ENCODE results near the gene RPS8.
"Not testable (repeated sequence)": the region's sequence is repeated elsewhere in the genome, so short reads cannot be mapped to it uniquely, and the experiment has no call there.

The RPS8 gene

DNA sequence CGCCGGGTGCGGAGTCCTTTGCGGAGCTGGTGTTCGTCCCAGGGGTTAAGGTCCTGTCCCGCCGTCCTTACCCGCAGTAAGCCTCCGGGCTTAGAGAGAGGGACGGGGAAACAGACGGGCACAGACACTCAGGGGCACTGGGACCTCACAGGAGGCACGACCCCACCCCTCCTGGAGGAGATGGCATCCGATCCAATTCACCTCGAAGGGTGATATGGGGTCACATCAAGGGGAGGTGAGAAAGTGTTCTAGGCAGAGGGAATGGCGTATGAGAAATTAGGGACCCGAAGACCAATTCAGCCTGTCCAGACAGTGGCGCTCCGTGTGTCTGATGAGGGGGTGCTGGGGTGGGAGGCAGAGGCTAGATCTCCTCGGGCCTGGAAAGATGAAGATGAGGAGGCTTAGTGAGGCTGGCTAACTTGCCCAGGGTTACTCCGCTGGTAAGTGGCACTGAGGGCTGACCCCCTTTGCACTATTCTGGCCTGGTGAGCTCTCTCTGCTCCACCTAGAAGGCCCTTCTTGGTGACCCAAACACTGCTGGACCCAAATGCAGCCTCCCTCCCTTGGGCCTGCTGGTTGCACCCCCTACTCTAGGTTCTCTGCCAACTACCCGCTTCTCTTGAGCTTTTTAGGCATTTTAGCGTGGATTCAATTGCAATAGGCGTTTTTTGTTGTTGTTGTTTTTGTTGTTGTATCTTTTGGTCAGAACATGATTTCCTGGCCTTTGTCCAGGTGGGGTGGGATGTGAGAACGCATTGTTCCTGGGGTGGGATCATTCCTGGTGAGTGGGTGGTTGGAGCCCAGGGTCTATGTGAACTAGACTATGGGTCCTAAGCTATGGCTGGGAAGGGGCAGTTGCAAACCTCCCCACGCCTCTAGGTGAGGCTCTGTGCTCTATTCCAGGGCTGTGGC, 45.2 kb downstream of the RPS8 start:
- peak; percentile 42 for DNase-seq

DNA sequence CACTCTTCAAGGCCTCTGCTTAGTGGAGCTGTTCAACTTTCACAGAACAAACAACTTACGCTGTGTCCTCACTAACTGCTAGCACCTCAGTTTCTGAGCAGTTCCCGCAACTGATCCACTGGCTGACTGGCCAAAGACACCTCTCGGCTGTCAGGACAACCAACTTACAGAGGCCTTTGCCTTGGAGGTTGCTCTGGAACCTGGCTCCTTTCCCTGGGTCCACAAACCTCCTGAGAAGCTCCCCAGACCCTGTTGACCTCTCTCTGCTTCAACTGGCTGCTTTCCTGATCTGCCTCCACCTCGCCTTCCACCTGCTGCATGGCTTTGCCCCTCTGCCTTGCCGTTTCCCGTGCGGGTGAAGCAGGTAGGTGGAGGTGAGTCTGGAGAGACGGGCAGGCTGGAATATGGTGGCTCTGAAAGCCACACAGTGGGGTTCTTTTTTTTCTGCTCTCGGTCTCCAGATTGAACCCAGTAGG, 45.9 kb downstream of the RPS8 start:
- DNase-seq, result no peak

DNA sequence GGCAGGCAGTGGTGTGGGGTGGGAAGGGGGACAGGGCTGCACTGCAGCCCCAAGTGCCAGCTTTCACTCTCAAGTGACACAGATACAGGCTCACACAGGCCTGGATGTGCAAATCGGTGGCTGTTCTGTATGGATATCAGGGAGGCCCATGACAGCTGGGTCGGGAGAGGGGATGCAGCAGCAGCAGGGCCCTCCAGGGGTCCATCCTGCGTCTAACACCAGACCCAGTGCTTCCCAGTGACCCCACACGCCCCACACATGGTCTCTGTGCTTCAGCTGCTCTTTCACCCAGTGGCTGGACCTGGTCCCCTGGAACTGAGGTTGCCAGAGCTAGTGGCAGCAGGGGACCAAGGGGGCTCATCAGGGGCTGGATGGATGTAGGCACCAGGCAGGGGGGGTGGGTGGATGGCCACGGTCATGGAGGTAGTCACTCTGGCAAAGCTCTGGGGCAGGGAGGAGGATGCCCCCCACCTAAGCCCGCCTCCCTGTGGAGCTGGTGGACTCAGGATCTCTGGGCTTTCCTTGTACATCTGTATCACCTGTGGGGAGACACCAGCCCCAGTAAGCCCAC, 46.9 kb downstream of the RPS8 start:
- no peak for DNase-seq

DNA sequence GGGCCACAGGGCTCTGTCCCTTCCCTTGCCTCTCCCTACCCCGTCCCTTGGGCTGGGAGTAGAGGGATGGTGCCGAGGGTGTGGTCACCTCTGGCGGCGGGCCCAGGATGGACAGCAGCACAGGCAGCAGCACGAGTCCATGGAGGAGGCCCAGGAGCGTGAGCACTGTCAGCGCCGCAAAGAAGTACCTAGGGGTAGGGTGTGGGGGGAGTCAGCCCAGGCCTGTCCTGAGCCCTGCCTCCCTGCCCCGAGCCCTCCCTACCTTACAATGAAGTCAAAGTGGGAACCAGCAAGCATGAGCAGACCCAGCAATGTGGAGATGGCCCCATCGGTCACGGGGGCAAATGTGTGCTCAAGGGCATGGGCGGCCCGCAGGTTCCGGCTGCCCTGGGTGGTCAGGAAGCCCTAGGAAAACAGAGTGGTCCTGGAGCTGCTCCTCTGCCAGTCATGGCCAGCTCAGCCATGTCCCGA, 47.7 kb downstream of the RPS8 start:
- DNase-seq, result no peak

DNA sequence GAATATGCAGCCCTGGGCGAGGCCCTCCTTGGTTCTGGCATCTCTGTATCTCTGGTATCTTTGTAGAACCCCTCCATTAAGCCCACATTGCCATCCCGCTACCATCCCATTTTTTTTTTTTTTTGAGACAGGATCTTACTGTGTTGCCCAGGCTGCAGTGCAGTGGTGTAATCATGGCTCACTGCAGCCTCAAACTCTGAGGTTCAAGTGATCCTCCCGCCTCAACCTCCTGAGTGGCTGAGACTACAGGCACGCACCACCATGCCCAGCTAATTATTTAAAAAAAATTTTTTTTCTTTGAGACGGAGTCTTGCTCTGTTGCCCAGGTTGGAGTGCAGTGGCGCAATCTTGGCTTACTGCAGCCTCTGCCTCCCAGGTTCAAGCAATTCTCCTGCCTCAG, 49.1 kb downstream of the RPS8 start:
- DNase-seq, result not testable (repeated sequence)

DNA sequence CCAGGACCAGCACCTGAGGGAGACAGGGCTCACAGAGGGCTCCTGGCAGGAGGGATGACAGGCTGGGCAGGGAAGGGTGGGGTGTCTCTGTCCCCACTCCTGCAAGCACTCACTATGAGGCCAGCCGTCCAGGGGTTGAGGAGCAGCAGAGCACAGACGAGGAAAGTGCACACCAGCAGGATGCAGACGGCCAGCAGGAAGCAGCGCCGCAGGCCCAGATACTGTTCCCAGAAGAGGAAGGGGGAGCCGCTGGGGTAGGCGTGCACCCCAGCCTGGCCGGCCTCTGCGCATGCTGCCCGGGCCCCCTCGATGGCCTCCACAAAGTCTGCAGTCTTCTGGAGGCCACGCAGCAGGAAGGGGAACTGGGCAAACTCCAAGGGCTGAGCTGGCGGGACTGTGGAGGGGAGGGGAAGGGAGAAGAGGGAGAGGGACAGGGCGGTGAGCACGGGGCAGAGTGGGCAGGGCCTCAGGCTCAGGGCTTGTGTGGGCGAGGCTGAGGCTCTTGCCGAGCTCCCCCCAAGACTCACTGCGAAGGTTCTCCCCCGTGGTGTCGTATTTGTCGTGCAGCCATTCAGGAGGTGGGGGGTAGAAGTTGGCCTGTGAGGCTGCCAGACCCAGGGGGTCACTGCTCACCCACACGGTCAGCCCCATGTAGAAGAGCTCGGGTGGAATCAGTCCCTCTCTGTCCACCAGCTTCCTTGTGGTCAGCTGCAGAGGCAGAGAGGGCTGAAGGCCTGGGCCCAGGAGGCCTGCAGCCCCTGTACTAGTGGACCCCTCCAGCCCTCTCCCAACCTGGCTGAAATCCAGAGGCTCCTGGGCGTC, 51.2 kb downstream of the RPS8 start:
- no peak for DNase-seq

DNA sequence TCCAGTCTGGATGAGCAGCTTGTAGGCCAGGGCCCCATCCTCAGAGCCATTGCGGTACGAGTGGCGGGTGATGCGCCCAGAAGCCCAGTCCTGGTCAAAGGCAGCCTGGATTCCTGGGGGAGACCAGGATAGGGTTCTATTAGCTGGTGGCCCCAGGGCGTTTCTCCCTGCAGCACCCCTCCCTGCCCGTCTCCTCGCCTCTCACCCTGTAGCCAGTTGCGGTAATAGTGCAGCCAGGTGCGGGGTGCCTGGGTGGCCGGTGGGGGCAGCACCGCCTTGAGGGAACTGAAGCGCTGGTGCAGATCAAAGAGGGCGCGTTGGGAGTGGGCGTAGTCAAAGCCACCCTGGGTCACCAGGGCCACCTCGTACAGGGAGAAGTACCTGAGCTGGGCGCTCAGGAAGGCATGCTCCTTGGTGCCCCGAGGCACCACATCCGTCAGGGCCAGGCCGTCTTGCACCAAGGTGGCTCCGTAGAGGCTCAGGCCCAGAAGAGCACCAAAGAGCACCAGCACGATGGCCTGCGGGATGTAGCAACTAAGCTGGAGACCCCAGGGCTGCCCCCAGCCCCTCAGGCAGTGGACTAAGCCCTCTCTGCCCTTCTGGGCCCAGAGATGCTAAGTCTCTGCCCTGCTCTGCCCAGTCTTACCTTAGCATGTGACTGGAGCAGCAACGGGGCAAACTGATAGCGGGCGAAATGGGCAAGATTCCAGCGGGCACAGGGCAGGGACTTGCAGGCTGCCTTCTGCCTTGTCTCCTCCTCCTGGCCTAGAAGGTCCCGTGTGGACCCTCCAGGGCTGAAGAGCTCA, 52.1 kb downstream of the RPS8 start:
- no peak for DNase-seq

DNA sequence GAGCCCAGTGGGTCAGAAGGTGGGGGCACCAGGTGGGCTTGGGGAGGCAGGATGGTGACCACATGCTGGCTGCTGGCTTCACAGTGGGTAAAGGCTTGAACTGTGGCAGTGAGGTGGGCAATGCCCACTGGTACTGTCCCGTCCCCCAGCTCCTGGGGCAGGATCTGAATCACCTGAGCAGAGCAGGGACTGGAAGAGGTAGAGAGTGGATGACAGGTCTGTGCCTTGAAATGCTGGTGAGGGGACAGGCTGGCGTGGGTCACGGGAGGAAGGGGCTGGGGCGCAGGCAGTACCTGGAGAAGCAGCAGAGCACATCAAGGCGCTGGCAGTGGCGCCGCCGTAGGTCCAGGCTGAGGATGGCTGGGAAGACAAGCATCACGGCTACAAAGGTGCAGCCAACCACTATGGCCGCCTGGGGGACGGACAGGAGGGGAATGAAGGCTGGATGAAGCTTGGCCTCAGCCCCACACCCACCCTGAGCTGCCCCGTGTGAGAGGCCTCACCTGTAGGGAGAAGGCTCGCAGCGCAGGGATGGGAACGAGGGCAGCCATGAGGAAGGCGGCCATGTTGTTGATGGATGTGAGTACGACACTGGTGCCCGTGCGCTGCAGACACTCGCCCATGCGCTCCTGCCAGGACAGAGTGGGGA, 52.8 kb downstream of the RPS8 start:
- no peak for DNase-seq

All from right forelimb (tissue), 1 donor.